Adipocyte (in vitro differentiated cells): ENCODE data around the gene PNPT1.
A peak's percentile ranks its signal among the peaks of the same experiment; 100 is the strongest.
"Not testable (repeated sequence)": the region's sequence is repeated elsewhere in the genome, so short reads cannot be mapped to it uniquely, and the experiment has no call there.

Experiments
- DNase-seq: peaks from one replicate; pipeline ENCODE4 v3.0.0-alpha.2; 2015; ENCODE audit warnings: low read depth
- H3K27me3 ChIP-seq: replicated peaks from 2 replicates; pipeline ENCODE4 v1.7.0; 2013; ENCODE audit warnings: mild to moderate bottlenecking, low read length, moderate library complexity; ENCODE audit not compliant: control insufficient read depth, insufficient read depth
- H3K36me3 ChIP-seq: 2 replicates; pipeline ENCODE4 v1.7.0; 2013; ENCODE audit warnings: low read length, mild to moderate bottlenecking, moderate library complexity; ENCODE audit not compliant: control insufficient read depth, insufficient read depth, severe bottlenecking
- H3K4me1 ChIP-seq: 2 replicates; pipeline ENCODE4 v1.7.0; 2013; ENCODE audit warnings: mild to moderate bottlenecking, low read length, moderate library complexity; ENCODE audit not compliant: control insufficient read depth, insufficient read depth
- H3K4me3 ChIP-seq: 2 replicates; pipeline ENCODE4 v1.7.0; 2013; ENCODE audit warnings: mild to moderate bottlenecking, low read length, moderate library complexity
- H3K9ac ChIP-seq: 2 replicates; pipeline ENCODE4 v1.7.0; 2013; ENCODE audit warnings: mild to moderate bottlenecking, low read length, moderate library complexity
- H3K9me3 ChIP-seq: 2 replicates; pipeline ENCODE4 v1.7.0; 2013; ENCODE audit warnings: mild to moderate bottlenecking, low read length, moderate library complexity; ENCODE audit not compliant: control insufficient read depth

The PNPT1 gene

GRCh38 chr2:55616551-55617174 lies 77.0 kb downstream of the PNPT1 start:
- DNase-seq: peak; percentile 72
- H3K4me1 ChIP-seq: peaks cover 28% of the 10 kb centered on the region
- peak overlapping the region; percentile 98 for H3K4me3 ChIP-seq
- no peaks in the 10 kb centered on the region for H3K9me3 ChIP-seq
- H3K36me3 ChIP-seq: peaks cover 35% of the 10 kb centered on the region
- H3K9ac ChIP-seq: peak overlapping the region; percentile 99
- no peaks in the 10 kb centered on the region for H3K27me3 ChIP-seq

DNA sequence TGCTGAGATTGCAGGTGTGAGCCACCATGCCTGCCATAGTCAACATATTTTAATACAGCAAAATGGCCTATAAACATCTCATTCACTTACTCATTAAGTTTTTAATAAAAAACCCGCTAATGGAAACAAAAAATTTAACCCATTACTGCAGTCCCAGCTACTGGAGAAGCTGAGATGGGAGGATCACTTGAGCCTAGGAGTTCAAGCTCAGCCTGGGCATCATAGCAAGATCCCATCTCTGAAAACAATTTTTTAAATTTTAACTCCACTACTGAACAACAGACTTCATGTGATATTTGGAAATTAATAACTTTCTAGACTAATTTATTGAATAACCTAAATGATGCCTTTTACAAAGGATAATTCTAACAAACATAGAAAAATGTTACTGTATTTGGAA lies 81.6 kb downstream of the PNPT1 start:
- Histone ChIP-seq H3K4me1 (peaks cover 10% of the 10 kb centered on the region), H3K27me3 (no peaks in the 10 kb centered on the region), H3K36me3 (peaks cover 44% of the 10 kb centered on the region), H3K4me3 (no peak overlapping the region), H3K9me3 (no peaks in the 10 kb centered on the region), H3K9ac (no peak overlapping the region)
- DNase-seq: no peak

DNA sequence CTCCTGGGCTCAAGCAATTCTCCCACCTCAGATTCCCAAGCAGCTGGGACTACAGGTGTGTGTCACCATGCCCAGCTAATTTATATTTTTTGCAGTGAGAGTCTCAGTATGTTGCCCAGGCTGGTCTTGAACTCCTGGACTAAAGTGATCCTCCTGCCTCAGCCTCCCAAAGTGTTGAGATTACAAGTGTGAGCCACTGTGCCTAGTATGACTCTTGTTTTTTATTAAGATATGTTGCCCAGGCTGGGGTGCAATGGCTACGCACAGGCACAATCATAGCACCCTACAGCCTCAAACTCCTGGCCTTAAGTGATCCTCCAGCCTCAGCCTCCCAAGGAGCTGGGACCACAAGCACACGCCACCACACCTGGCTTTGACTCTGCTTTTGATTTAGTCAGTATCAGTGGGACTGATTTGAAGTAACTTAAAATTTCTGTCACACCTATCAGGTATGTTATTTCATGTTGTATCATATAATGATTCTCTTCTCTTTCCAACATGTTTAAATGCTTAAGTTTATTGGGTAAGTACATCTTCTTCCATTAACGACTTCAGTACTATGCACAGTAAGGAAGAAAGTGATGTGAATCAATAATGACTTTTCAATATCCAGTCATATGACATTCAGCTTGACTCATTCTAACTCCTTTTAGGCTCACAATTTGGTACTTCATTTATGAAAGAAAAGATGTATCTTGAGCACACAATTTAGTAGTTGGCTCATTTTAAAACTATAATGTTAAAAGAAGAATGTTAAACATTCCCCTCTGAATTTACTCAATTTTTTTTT lies 82.5 kb downstream of the PNPT1 start:
- H3K9ac ChIP-seq: no peak overlapping the region
- peaks cover 10% of the 10 kb centered on the region for H3K4me1 ChIP-seq
- peaks cover 44% of the 10 kb centered on the region for H3K36me3 ChIP-seq
- H3K4me3 ChIP-seq: no peak overlapping the region
- DNase-seq: no peak
- no peaks in the 10 kb centered on the region for H3K9me3 ChIP-seq
- H3K27me3 ChIP-seq: no peaks in the 10 kb centered on the region

- Histone ChIP-seq H3K9ac (no peak overlapping the region), H3K36me3 (peaks cover 42% of the 10 kb centered on the region), H3K9me3 (no peaks in the 10 kb centered on the region), H3K4me3 (no peak overlapping the region), H3K4me1 (peaks cover 4% of the 10 kb centered on the region), H3K27me3 (no peaks in the 10 kb centered on the region)
- DNase-seq: no peak
These were observed 83.6 kb downstream of the PNPT1 start for GRCh38 chr2:55609938-55610578.

DNA sequence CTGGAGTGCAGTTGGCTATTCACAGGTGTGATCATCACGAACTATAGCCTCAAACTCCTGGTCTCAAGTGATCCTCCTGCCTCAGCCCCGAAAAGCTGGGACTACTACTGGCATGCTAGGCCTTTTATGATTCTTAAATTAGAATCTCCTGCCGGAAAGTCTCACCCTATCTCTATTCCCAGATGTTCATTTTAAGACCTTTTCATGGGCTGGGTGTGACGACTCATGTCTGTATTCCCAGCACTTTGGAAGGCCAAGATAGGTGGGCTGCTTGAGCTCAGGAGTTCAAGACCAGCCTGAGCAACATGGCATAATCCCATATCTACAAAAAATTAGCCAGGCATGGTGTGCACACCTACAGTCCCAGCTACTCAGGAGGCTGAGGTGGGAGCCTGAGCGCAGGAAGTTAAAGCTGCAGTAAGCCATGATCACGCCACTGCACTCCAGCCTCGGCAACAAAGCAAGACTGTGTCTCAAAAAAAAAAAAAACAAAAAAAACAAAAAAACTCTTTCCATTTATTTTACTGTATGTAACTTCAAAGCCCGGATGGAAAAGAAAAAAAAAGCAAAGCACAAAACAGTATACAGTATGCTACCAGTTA lies 84.3 kb downstream of the PNPT1 start:
- H3K9ac ChIP-seq: no peak overlapping the region
- no peak overlapping the region for H3K4me3 ChIP-seq
- H3K27me3 ChIP-seq: no peaks in the 10 kb centered on the region
- H3K36me3 ChIP-seq: peaks cover 34% of the 10 kb centered on the region
- DNase-seq: no peak
- H3K9me3 ChIP-seq: no peaks in the 10 kb centered on the region
- peaks cover 4% of the 10 kb centered on the region for H3K4me1 ChIP-seq

- Histone ChIP-seq H3K36me3 (peaks cover 22% of the 10 kb centered on the region), H3K9me3 (no peaks in the 10 kb centered on the region), H3K4me1 (peaks cover 9% of the 10 kb centered on the region), H3K4me3 (no peak overlapping the region), H3K9ac (no peak overlapping the region), H3K27me3 (no peaks in the 10 kb centered on the region)
- DNase-seq: no peak
These were observed 85.9 kb downstream of the PNPT1 start for GRCh38 chr2:55607717-55608116.

- Histone ChIP-seq H3K27me3 (no peaks in the 10 kb centered on the region), H3K4me3 (no peak overlapping the region), H3K4me1 (peaks cover 9% of the 10 kb centered on the region), H3K9me3 (no peaks in the 10 kb centered on the region), H3K36me3 (peaks cover 16% of the 10 kb centered on the region), H3K9ac (peak overlapping the region; percentile 19)
- peak; percentile 50 for DNase-seq
These were observed 89.5 kb downstream of the PNPT1 start for GRCh38 chr2:55604027-55604565.

- Histone ChIP-seq H3K4me3 (no peak overlapping the region), H3K9me3 (no peaks in the 10 kb centered on the region), H3K27me3 (no peaks in the 10 kb centered on the region), H3K36me3 (peaks cover 30% of the 10 kb centered on the region), H3K4me1 (peaks cover 9% of the 10 kb centered on the region), H3K9ac (no peak overlapping the region)
- DNase-seq: no peak
These were observed 91.8 kb downstream of the PNPT1 start for GRCh38 chr2:55601849-55602248.

- no peak overlapping the region for H3K4me3 ChIP-seq
- H3K9ac ChIP-seq: no peak overlapping the region
- H3K27me3 ChIP-seq: no peaks in the 10 kb centered on the region
- DNase-seq: no peak
- no peaks in the 10 kb centered on the region for H3K9me3 ChIP-seq
- H3K36me3 ChIP-seq: peaks cover 32% of the 10 kb centered on the region
- peaks cover 9% of the 10 kb centered on the region for H3K4me1 ChIP-seq
These were observed 95.4 kb downstream of the PNPT1 start for GRCh38 chr2:55598056-55598795.

- Histone ChIP-seq H3K4me1 (peaks cover 11% of the 10 kb centered on the region), H3K36me3 (peaks cover 19% of the 10 kb centered on the region)
- H3K4me3 ChIP-seq, DNase-seq, H3K9ac ChIP-seq, H3K27me3 ChIP-seq, H3K9me3 ChIP-seq: not testable (repeated sequence)
These were observed 96.8 kb downstream of the PNPT1 start for GRCh38 chr2:55596795-55597194.
